ENCODE measurements around the gene KRTAP10-5. TPM values are rescaled to one million over a fixed set of nuclear protein-coding genes. Genes with fewer than 3 reads are reported as not detected.

The KRTAP10-5 gene
- total RNA-seq, 1 donor from 2014 or later: not detected

- Histone ChIP-seq H3K4me3 (no peak overlapping the region), H3K9me3 (peaks cover 13% of the 10 kb centered on the region), H3K36me3 (no peaks in the 10 kb centered on the region), H3K27me3 (ENCODE audit: low read depth) (peaks cover 3% of the 10 kb centered on the region), H3K27ac (no peak overlapping the region), H3K4me1 (no peaks in the 10 kb centered on the region)
- ATAC-seq (no peak), DNase-seq (no peak)
- no peak for TF ChIP-seq CTCF (IDR thresholded peaks at IDR 0.05)
- intact Hi-C loops (cut with DNase I): no loop called here
These were observed 28.8 kb upstream of the KRTAP10-5 start for GRCh38 chr21:44609193-44609592.

GRCh38 chr21:44606495-44606894 lies 26.1 kb upstream of the KRTAP10-5 start:
- intact Hi-C loops (cut with DNase I): no loop called here
- TF ChIP-seq CTCF (IDR thresholded peaks at IDR 0.05): no peak
- ATAC-seq (no peak), DNase-seq (no peak)
- no peaks in the 10 kb centered on the region for H3K4me1 ChIP-seq
- no peak overlapping the region for H3K27ac ChIP-seq
- H3K27me3 ChIP-seq (ENCODE audit: low read depth): peaks cover 20% of the 10 kb centered on the region
- H3K9me3 ChIP-seq: peaks cover 9% of the 10 kb centered on the region
- no peak overlapping the region for H3K4me3 ChIP-seq
- no peaks in the 10 kb centered on the region for H3K36me3 ChIP-seq

- Histone ChIP-seq H3K27ac (no peak overlapping the region), H3K36me3 (no peaks in the 10 kb centered on the region), H3K4me3 (no peak overlapping the region), H3K4me1 (no peaks in the 10 kb centered on the region), H3K27me3 (ENCODE audit: low read depth) (peaks cover 26% of the 10 kb centered on the region), H3K9me3 (no peaks in the 10 kb centered on the region)
- no peak for TF ChIP-seq CTCF (IDR thresholded peaks at IDR 0.05)
- no peak for ATAC-seq
- intact Hi-C loops (cut with DNase I): no loop called here
- no peak for DNase-seq
These were observed 23.5 kb upstream of the KRTAP10-5 start for GRCh38 chr21:44603911-44604310.

GRCh38 chr21:44603109-44603875 lies 22.9 kb upstream of the KRTAP10-5 start:
- intact Hi-C loops (cut with DNase I): no loop called here

GRCh38 chr21:44602463-44602850 lies 22.1 kb upstream of the KRTAP10-5 start:
- no peak overlapping the region for H3K4me3 ChIP-seq
- no peaks in the 10 kb centered on the region for H3K36me3 ChIP-seq
- H3K27me3 ChIP-seq (ENCODE audit: low read depth): peaks cover 29% of the 10 kb centered on the region
- H3K4me1 ChIP-seq: no peaks in the 10 kb centered on the region
- TF ChIP-seq CTCF (IDR thresholded peaks at IDR 0.05): no peak
- no peak for DNase-seq
- H3K9me3 ChIP-seq: no peaks in the 10 kb centered on the region
- intact Hi-C loops (cut with DNase I): no loop called here
- H3K27ac ChIP-seq: no peak overlapping the region
- ATAC-seq: no peak

More at GRCh38 chr21:44603109-44603875, 22.9 kb upstream of the KRTAP10-5 start:
- DNase-seq: no peak
- TF ChIP-seq CTCF (IDR thresholded peaks at IDR 0.05): no peak
- ATAC-seq: peak in 1 of 2 donors; percentile 9
- H3K27ac ChIP-seq: no peak overlapping the region
- H3K4me1 ChIP-seq: no peaks in the 10 kb centered on the region
- no peaks in the 10 kb centered on the region for H3K36me3 ChIP-seq
- peaks cover 28% of the 10 kb centered on the region for H3K27me3 ChIP-seq (ENCODE audit: low read depth)
- no peaks in the 10 kb centered on the region for H3K9me3 ChIP-seq
- H3K4me3 ChIP-seq: no peak overlapping the region
